Karpas-422 (cell line): Measurements from ENCODE around the gene STK32B. TPM values are rescaled to one million over a fixed set of nuclear protein-coding genes. Genes with fewer than 3 reads are reported as not detected.
A peak's percentile ranks its signal among the peaks of the same experiment; 100 is the strongest.

Experiments
- DNase-seq: peaks from one replicate; pipeline ENCODE4 v3.0.0-alpha.2; 2015
- H2AFZ ChIP-seq: fragments of 200-600 bp; sonication (generic); 2 replicates; pipeline ENCODE4 v1.6.1; 2014; ENCODE audit warnings: antibody characterized with exemption, low read length, mixed read lengths
- H3K27ac ChIP-seq: fragments of 200-600 bp; sonication (generic); 2 replicates; pipeline ENCODE4 v1.5.1; 2014; ENCODE audit warnings: mild to moderate bottlenecking, low read length, moderate library complexity
- H3K27me3 ChIP-seq: fragments of 200-600 bp; sonication (generic); 2 replicates; pipeline ENCODE4 v1.6.1; 2014; ENCODE audit warnings: low read length, mixed read lengths
- H3K36me3 ChIP-seq: fragments of 200-600 bp; sonication (generic); 2 replicates; pipeline ENCODE4 v1.6.1; 2014; ENCODE audit warnings: low read length, mixed read lengths; ENCODE audit not compliant: insufficient read depth
- H3K4me1 ChIP-seq: fragments of 200-600 bp; sonication (generic); 2 replicates; pipeline ENCODE4 v1.6.1; 2014; ENCODE audit warnings: mild to moderate bottlenecking, low read length, mixed read lengths
- H3K4me2 ChIP-seq: fragments of 200-600 bp; sonication (generic); 2 replicates; pipeline ENCODE4 v1.6.1; 2014; ENCODE audit warnings: low read length, low read depth, mild to moderate bottlenecking; ENCODE audit not compliant: poor library complexity, severe bottlenecking
- H3K4me3 ChIP-seq: fragments of 200-600 bp; sonication (generic); 2 replicates; pipeline ENCODE4 v1.5.1; 2014; ENCODE audit warnings: mild to moderate bottlenecking, antibody characterized with exemption, low read length, mixed read lengths
- H3K79me2 ChIP-seq: fragments of 200-600 bp; sonication (generic); 2 replicates; pipeline ENCODE4 v1.6.1; 2014; ENCODE audit warnings: mild to moderate bottlenecking, low read length, mixed read lengths
- H3K9ac ChIP-seq: fragments of 200-600 bp; sonication (generic); 2 replicates; pipeline ENCODE4 v1.6.0; 2014; ENCODE audit warnings: low read length
- H3K9me2 ChIP-seq: fragments of 200-600 bp; sonication (generic), shearing (Covaris generic); replicated peaks from 2 replicates; pipeline ENCODE4 v1.6.0; 2014; ENCODE audit warnings: mild to moderate bottlenecking, low read length, moderate library complexity; ENCODE audit not compliant: insufficient read depth
- H3K9me3 ChIP-seq: fragments of 300-700, 200-600 bp; sonication (generic); 2 replicates; pipeline ENCODE4 v1.6.1; 2014; ENCODE audit warnings: low read length, mixed read lengths
- H4K20me1 ChIP-seq: fragments of 200-600 bp; sonication (generic); 2 replicates; pipeline ENCODE4 v1.6.1; 2014; ENCODE audit warnings: mild to moderate bottlenecking, antibody characterized with exemption, low read length, low read depth; ENCODE audit not compliant: insufficient read depth
- total RNA-seq: library from RNA; depleted of rRNA; stranded (reverse); fragments of >200 nt; shearing (Covaris generic); gene quantifications from 2 replicates; pipeline ENCODE4 v1.2.3, GENCODE V29; 2014; ENCODE audit warnings: low replicate concordance

STK32B gene
- total RNA-seq, 1 experiment from 2014 or later, result not detected

- H3K4me1 ChIP-seq, result no peaks in the 10 kb centered on the region
Observed at GRCh38 chr4:5472160-5472591, 420.9 kb downstream of the STK32B start.

GRCh38 chr4:5473125-5473524, 421.8 kb downstream of the STK32B start:
- H3K4me2 ChIP-seq, result no peak overlapping the region
- DNase-seq, result peak; percentile 25

More at GRCh38 chr4:5472160-5472591, 420.9 kb downstream of the STK32B start:
- H3K27ac ChIP-seq, result no peak overlapping the region
- H3K4me2 ChIP-seq, result no peak overlapping the region
- no peaks in the 10 kb centered on the region for H3K79me2 ChIP-seq
- no peak overlapping the region for H3K4me3 ChIP-seq
- H2AFZ ChIP-seq, result no peak overlapping the region
- H4K20me1 ChIP-seq, result no peaks in the 10 kb centered on the region
- H3K27me3 ChIP-seq, result no peaks in the 10 kb centered on the region
- DNase-seq, result no peak
- H3K36me3 ChIP-seq, result no peaks in the 10 kb centered on the region
- no peaks in the 10 kb centered on the region for H3K9me2 ChIP-seq
- H3K9me3 ChIP-seq, result no peaks in the 10 kb centered on the region
- no peak overlapping the region for H3K9ac ChIP-seq

GRCh38 chr4:5474756-5475155, 423.5 kb downstream of the STK32B start:
- Histone ChIP-seq H3K9ac (no peak overlapping the region), H3K4me1 (peaks cover 8% of the 10 kb centered on the region), H3K9me2 (no peaks in the 10 kb centered on the region), H4K20me1 (no peaks in the 10 kb centered on the region), H3K27ac (no peak overlapping the region), H3K79me2 (no peaks in the 10 kb centered on the region), H3K36me3 (no peaks in the 10 kb centered on the region), H3K4me3 (no peak overlapping the region), H3K9me3 (no peaks in the 10 kb centered on the region), H2AFZ (no peak overlapping the region), H3K27me3 (no peaks in the 10 kb centered on the region), H3K4me2 (no peak overlapping the region)
- DNase-seq, result peak; percentile 5

More at GRCh38 chr4:5473125-5473524, 421.8 kb downstream of the STK32B start:
- no peaks in the 10 kb centered on the region for H3K27me3 ChIP-seq
- no peak overlapping the region for H2AFZ ChIP-seq
- H3K9me2 ChIP-seq, result no peaks in the 10 kb centered on the region
- H4K20me1 ChIP-seq, result no peaks in the 10 kb centered on the region
- no peaks in the 10 kb centered on the region for H3K36me3 ChIP-seq
- no peak overlapping the region for H3K27ac ChIP-seq
- H3K9ac ChIP-seq, result no peak overlapping the region
- no peaks in the 10 kb centered on the region for H3K9me3 ChIP-seq
- no peaks in the 10 kb centered on the region for H3K79me2 ChIP-seq
- no peak overlapping the region for H3K4me3 ChIP-seq
- peaks cover 3% of the 10 kb centered on the region for H3K4me1 ChIP-seq

- Histone ChIP-seq H3K4me2 (no peak overlapping the region), H3K9me3 (no peaks in the 10 kb centered on the region), H3K27ac (no peak overlapping the region), H2AFZ (no peak overlapping the region), H3K4me3 (no peak overlapping the region), H3K9ac (no peak overlapping the region), H4K20me1 (no peaks in the 10 kb centered on the region), H3K36me3 (no peaks in the 10 kb centered on the region), H3K9me2 (no peaks in the 10 kb centered on the region), H3K4me1 (peaks cover 8% of the 10 kb centered on the region), H3K79me2 (no peaks in the 10 kb centered on the region), H3K27me3 (no peaks in the 10 kb centered on the region)
- peak; percentile 6 for DNase-seq
Observed at GRCh38 chr4:5477613-5478012, 426.3 kb downstream of the STK32B start.

- H3K27ac ChIP-seq, result no peak overlapping the region
- no peak for DNase-seq
Observed at GRCh38 chr4:5478169-5478568, 426.9 kb downstream of the STK32B start.

GRCh38 chr4:5478697-5479096, 427.4 kb downstream of the STK32B start:
- H3K4me1 ChIP-seq, result peaks cover 8% of the 10 kb centered on the region
- no peak overlapping the region for H3K4me3 ChIP-seq

More at GRCh38 chr4:5478169-5478568, 426.9 kb downstream of the STK32B start:
- no peak overlapping the region for H3K4me2 ChIP-seq
- H3K27me3 ChIP-seq, result no peaks in the 10 kb centered on the region
- H3K9ac ChIP-seq, result no peak overlapping the region
- no peaks in the 10 kb centered on the region for H3K9me3 ChIP-seq
- no peaks in the 10 kb centered on the region for H4K20me1 ChIP-seq
- peaks cover 8% of the 10 kb centered on the region for H3K4me1 ChIP-seq
- H2AFZ ChIP-seq, result no peak overlapping the region
- H3K36me3 ChIP-seq, result no peaks in the 10 kb centered on the region
- no peaks in the 10 kb centered on the region for H3K9me2 ChIP-seq
- no peaks in the 10 kb centered on the region for H3K79me2 ChIP-seq
- H3K4me3 ChIP-seq, result no peak overlapping the region

GRCh38 chr4:5479518-5480060, 428.3 kb downstream of the STK32B start:
- H3K4me1 ChIP-seq, result peaks cover 8% of the 10 kb centered on the region
- DNase-seq, result no peak
- no peaks in the 10 kb centered on the region for H3K9me3 ChIP-seq
- H4K20me1 ChIP-seq, result no peaks in the 10 kb centered on the region
- no peaks in the 10 kb centered on the region for H3K9me2 ChIP-seq
- H3K9ac ChIP-seq, result no peak overlapping the region
- no peaks in the 10 kb centered on the region for H3K79me2 ChIP-seq
- H3K4me2 ChIP-seq, result no peak overlapping the region
- no peak overlapping the region for H3K4me3 ChIP-seq
- H3K27ac ChIP-seq, result no peak overlapping the region
- no peaks in the 10 kb centered on the region for H3K27me3 ChIP-seq
- no peak overlapping the region for H2AFZ ChIP-seq
- no peaks in the 10 kb centered on the region for H3K36me3 ChIP-seq

More at GRCh38 chr4:5478697-5479096, 427.4 kb downstream of the STK32B start:
- no peak overlapping the region for H2AFZ ChIP-seq
- H4K20me1 ChIP-seq, result no peaks in the 10 kb centered on the region
- H3K36me3 ChIP-seq, result no peaks in the 10 kb centered on the region
- no peak overlapping the region for H3K27ac ChIP-seq
- no peak overlapping the region for H3K9ac ChIP-seq
- DNase-seq, result no peak
- no peaks in the 10 kb centered on the region for H3K9me2 ChIP-seq
- no peaks in the 10 kb centered on the region for H3K79me2 ChIP-seq
- no peaks in the 10 kb centered on the region for H3K9me3 ChIP-seq
- H3K27me3 ChIP-seq, result no peaks in the 10 kb centered on the region
- no peak overlapping the region for H3K4me2 ChIP-seq

- no peaks in the 10 kb centered on the region for H3K79me2 ChIP-seq
Observed at GRCh38 chr4:5488413-5488812, 437.1 kb downstream of the STK32B start.

More at GRCh38 chr4:5488413-5488812, 437.1 kb downstream of the STK32B start:
- Histone ChIP-seq H3K4me3 (no peak overlapping the region), H3K9me3 (no peaks in the 10 kb centered on the region), H3K27me3 (no peaks in the 10 kb centered on the region), H4K20me1 (no peaks in the 10 kb centered on the region), H2AFZ (no peak overlapping the region), H3K4me2 (no peak overlapping the region), H3K4me1 (no peaks in the 10 kb centered on the region), H3K9me2 (no peaks in the 10 kb centered on the region), H3K9ac (no peak overlapping the region), H3K36me3 (no peaks in the 10 kb centered on the region), H3K27ac (no peak overlapping the region)
- DNase-seq, result no peak
